ENCODE data around the gene IQGAP1. TPM values are rescaled to one million over a fixed set of nuclear protein-coding genes. Genes with fewer than 3 reads are reported as not detected.
A peak's percentile ranks its signal among the peaks of the same experiment; 100 is the strongest.

Gene IQGAP1
- total and polyA plus RNA-seq, 2 donors from 2014 or later = 70.0 to 218 TPM

GRCh38 chr15:90423801-90424319, 35.8 kb downstream of the IQGAP1 start:
- no peak overlapping the region for H3K4me3 ChIP-seq (ENCODE audit: low read length in 3 of 3)
- peak overlapping the region in 1 of 2 donors; percentile 7 for H3K27ac ChIP-seq (ENCODE audit: low read depth in 2 of 2, low read length in 2 of 2)
- H3K36me3 ChIP-seq (ENCODE audit: control insufficient read depth in 2 of 3, insufficient read depth in 3 of 3, low read length in 3 of 3) = no peaks in the 10 kb centered on the region
- no peak for TF ChIP-seq CTCF (IDR thresholded peaks at IDR 0.05; ENCODE audit: borderline replicate concordance, extremely low read depth, insufficient read depth)
- peaks cover 0 to 22% (median 20%) of the 10 kb centered on the region in 3 donors for H3K4me1 ChIP-seq (ENCODE audit: control insufficient read depth in 2 of 3, insufficient read depth in 2 of 3, low read depth in 1 of 3, low read length in 3 of 3)
- no peak overlapping the region for H3K9ac ChIP-seq (ENCODE audit: low read length in 3 of 3)
- DNase-seq (no peak), FAIRE-seq (no peak)
- intact Hi-C loops (cut with DNase I) = no loop called here
- no peaks in the 10 kb centered on the region for H3K9me3 ChIP-seq (ENCODE audit: control insufficient read depth in 2 of 3, insufficient read depth in 1 of 3, low read length in 3 of 3)
- no peaks in the 10 kb centered on the region for H3K27me3 ChIP-seq (ENCODE audit: control insufficient read depth, insufficient read depth, low read length)

DNA sequence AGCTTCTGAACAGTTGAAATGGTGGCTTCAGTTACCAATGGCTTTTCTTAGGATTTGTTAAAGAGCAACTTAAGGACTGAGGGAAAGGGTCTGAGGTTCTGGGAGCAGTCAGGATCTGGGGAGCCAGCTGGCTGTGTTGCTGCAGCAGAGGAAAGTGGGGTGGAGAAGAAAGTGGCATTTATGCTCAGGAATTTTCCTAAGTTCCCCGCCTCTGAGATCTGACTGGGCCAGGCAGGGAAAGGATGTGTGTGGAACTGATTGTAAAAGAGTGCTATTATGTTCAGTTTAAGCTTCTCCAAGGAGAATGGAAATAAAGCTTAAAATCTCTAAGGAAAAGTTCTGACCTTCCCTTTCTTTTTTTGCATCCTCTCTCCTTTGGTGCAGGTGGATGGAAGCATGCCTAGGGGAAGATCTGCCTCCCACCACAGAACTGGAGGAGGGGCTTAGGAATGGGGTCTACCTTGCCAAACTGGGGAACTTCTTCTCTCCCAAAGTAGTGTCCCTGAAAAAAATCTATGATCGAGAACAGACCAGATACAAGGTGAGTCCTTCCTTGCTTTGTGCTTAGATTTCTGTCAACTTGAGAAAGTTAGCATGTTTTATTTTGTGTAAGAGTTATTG, 37.8 kb downstream of the IQGAP1 start:
- no peaks in the 10 kb centered on the region for H3K27me3 ChIP-seq (ENCODE audit: control insufficient read depth, insufficient read depth, low read length)
- H3K27ac ChIP-seq (ENCODE audit: low read depth in 2 of 2, low read length in 2 of 2) = no peak overlapping the region
- H3K4me1 ChIP-seq (ENCODE audit: control insufficient read depth in 2 of 3, insufficient read depth in 2 of 3, low read depth in 1 of 3, low read length in 3 of 3) = peaks cover 0 to 15% (median 14%) of the 10 kb centered on the region in 3 donors
- FAIRE-seq = no peak
- no peak for TF ChIP-seq CTCF (IDR thresholded peaks at IDR 0.05; ENCODE audit: borderline replicate concordance, extremely low read depth, insufficient read depth)
- no peaks in the 10 kb centered on the region for H3K36me3 ChIP-seq (ENCODE audit: control insufficient read depth in 2 of 3, insufficient read depth in 3 of 3, low read length in 3 of 3)
- H3K4me3 ChIP-seq (ENCODE audit: low read length in 3 of 3) = no peak overlapping the region
- no peaks in the 10 kb centered on the region for H3K9me3 ChIP-seq (ENCODE audit: control insufficient read depth in 2 of 3, insufficient read depth in 1 of 3, low read length in 3 of 3)
- intact Hi-C loops (cut with DNase I) = no loop called here
- no peak overlapping the region for H3K9ac ChIP-seq (ENCODE audit: low read length in 3 of 3)
- peak in 2 of 5 donors; percentile 18 to 37 for DNase-seq

GRCh38 chr15:90427185-90427584, 39.1 kb downstream of the IQGAP1 start:
- FAIRE-seq (no peak), DNase-seq (no peak)
- peaks cover 0 to 12% (median 10%) of the 10 kb centered on the region in 3 donors for H3K4me1 ChIP-seq (ENCODE audit: control insufficient read depth in 2 of 3, insufficient read depth in 2 of 3, low read depth in 1 of 3, low read length in 3 of 3)
- no peaks in the 10 kb centered on the region for H3K9me3 ChIP-seq (ENCODE audit: control insufficient read depth in 2 of 3, insufficient read depth in 1 of 3, low read length in 3 of 3)
- intact Hi-C loops (cut with DNase I) = no loop called here
- no peak overlapping the region for H3K9ac ChIP-seq (ENCODE audit: low read length in 3 of 3)
- no peaks in the 10 kb centered on the region for H3K27me3 ChIP-seq (ENCODE audit: control insufficient read depth, insufficient read depth, low read length)
- H3K27ac ChIP-seq (ENCODE audit: low read depth in 2 of 2, low read length in 2 of 2) = no peak overlapping the region
- H3K36me3 ChIP-seq (ENCODE audit: control insufficient read depth in 2 of 3, insufficient read depth in 3 of 3, low read length in 3 of 3) = no peaks in the 10 kb centered on the region
- no peak overlapping the region for H3K4me3 ChIP-seq (ENCODE audit: low read length in 3 of 3)
- no peak for TF ChIP-seq CTCF (IDR thresholded peaks at IDR 0.05; ENCODE audit: borderline replicate concordance, extremely low read depth, insufficient read depth)
